ELR (cell line): Measurements from ENCODE around the gene PKMYT1.
"Not testable (repeated sequence)": the region's sequence is repeated elsewhere in the genome, so short reads cannot be mapped to it uniquely, and the experiment has no call there.

Experiments
- DNase-seq: peaks from one replicate; pipeline ENCODE4 v3.0.0-alpha.2; 2015; ENCODE audit warnings: low read depth

The PKMYT1 gene

GRCh38 chr16:2931231-2931914 lies 48.9 kb downstream of the PKMYT1 start:
- not testable (repeated sequence) for DNase-seq

GRCh38 chr16:2930236-2930635 lies 50.0 kb downstream of the PKMYT1 start:
- no peak for DNase-seq

GRCh38 chr16:2929693-2930092 lies 50.6 kb downstream of the PKMYT1 start:
- no peak for DNase-seq

- DNase-seq = no peak
Observed at GRCh38 chr16:2928796-2929195, 51.5 kb downstream of the PKMYT1 start.

- DNase-seq = not testable (repeated sequence)
Observed at GRCh38 chr16:2928151-2928550, 52.1 kb downstream of the PKMYT1 start.

- DNase-seq = peak; percentile 88
Observed at GRCh38 chr16:2927010-2927646, 53.1 kb downstream of the PKMYT1 start.

- DNase-seq = no peak
Observed at GRCh38 chr16:2926650-2926999, 53.6 kb downstream of the PKMYT1 start.

GRCh38 chr16:2925951-2926649 lies 54.1 kb downstream of the PKMYT1 start:
- DNase-seq = no peak

- DNase-seq = no peak
Observed at GRCh38 chr16:2924901-2925755, 55.1 kb downstream of the PKMYT1 start.

GRCh38 chr16:2923481-2923880 lies 56.8 kb downstream of the PKMYT1 start:
- DNase-seq = no peak
